Stimulated activated naive CD8-positive, alpha-beta T cell treated with anti-CD3 and anti-CD28 coated beads, Interleukin-15, amount 100 ng/mL, for 72 hours (primary cell): Measurements from ENCODE around the gene HTR3C.
A peak's percentile ranks its signal among the peaks of the same experiment; 100 is the strongest.
"Not testable (repeated sequence)": the region's sequence is repeated elsewhere in the genome, so short reads cannot be mapped to it uniquely, and the experiment has no call there.

Experiments used
- ATAC-seq: fragments of 150-1000 bp; cut with Tn5 transposase; 2 replicates; pipeline ENCODE4 v1.10.0; 2021; ENCODE audit warnings: mild to moderate bottlenecking, moderate library complexity
- DNase-seq, 2 donors: peaks; one replicate each; pipeline ENCODE4 v3.0.0; 2021 to 2022
- H3K27ac Mint-ChIP-seq, 2 donors: one replicate each; pipeline ENCODE4 v1.8.0; 2022; ENCODE audit warnings: mild to moderate bottlenecking in 2 of 2, mixed read lengths in 2 of 2, moderate library complexity in 2 of 2
- H3K27me3 Mint-ChIP-seq: one replicate; pipeline ENCODE4 v1.8.0; 2022; ENCODE audit warnings: mixed read lengths
- H3K4me1 Mint-ChIP-seq: one replicate; pipeline ENCODE4 v1.8.0; 2022; ENCODE audit warnings: mild to moderate bottlenecking, mixed read lengths
- H3K4me3 Mint-ChIP-seq, 2 donors: one replicate each; pipeline ENCODE4 v1.8.0; 2022; ENCODE audit warnings: mild to moderate bottlenecking in 2 of 2, mixed read lengths in 2 of 2, moderate library complexity in 1 of 2
- H3K9me3 Mint-ChIP-seq, 2 donors: one replicate each; pipeline ENCODE4 v1.8.0; 2022; ENCODE audit warnings: mixed read lengths in 2 of 2

The HTR3C gene

GRCh38 chr3:184022323-184022722 lies 30.5 kb upstream of the HTR3C start:
- no peak for DNase-seq
- Mint-ChIP-seq H3K27me3 (peaks cover 27% of the 10 kb centered on the region), H3K9me3 (no peaks in the 10 kb centered on the region), H3K27ac (no peak overlapping the region), H3K4me1 (peaks cover 13% of the 10 kb centered on the region), H3K4me3 (peak overlapping the region in 1 of 2 donors; percentile 8)
- ATAC-seq, result no peak

GRCh38 chr3:184025256-184025655 lies 27.6 kb upstream of the HTR3C start:
- H3K9me3 Mint-ChIP-seq, DNase-seq, H3K27ac Mint-ChIP-seq, H3K4me1 Mint-ChIP-seq, H3K4me3 Mint-ChIP-seq, ATAC-seq: not testable (repeated sequence)
- H3K27me3 Mint-ChIP-seq, result peaks cover 16% of the 10 kb centered on the region

GRCh38 chr3:184028275-184028890 lies 24.5 kb upstream of the HTR3C start:
- H3K27ac Mint-ChIP-seq, H3K9me3 Mint-ChIP-seq, ATAC-seq, H3K27me3 Mint-ChIP-seq, H3K4me3 Mint-ChIP-seq, H3K4me1 Mint-ChIP-seq, DNase-seq: not testable (repeated sequence)

DNA sequence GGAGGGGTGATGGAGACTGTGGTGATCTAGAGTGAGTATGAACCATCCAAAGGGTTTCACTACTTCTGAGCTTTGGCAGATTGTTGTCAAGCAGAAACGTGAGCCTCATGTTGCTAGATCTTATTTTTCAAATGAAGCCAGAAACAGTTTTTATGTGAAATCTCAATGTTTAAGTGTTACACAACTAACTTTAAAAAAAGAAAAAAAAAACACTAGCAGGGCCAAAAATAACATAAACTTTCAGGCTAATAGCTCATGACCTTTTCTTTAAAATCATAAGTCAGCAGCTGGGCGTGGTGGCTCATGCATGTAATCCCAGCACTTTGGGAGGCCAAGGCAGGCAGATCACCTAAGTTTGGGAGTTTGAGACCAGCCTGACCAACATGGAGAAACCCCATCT lies 23.4 kb upstream of the HTR3C start:
- H3K27ac Mint-ChIP-seq, result no peak overlapping the region
- no peaks in the 10 kb centered on the region for H3K9me3 Mint-ChIP-seq
- no peak overlapping the region for H3K4me3 Mint-ChIP-seq
- no peaks in the 10 kb centered on the region for H3K4me1 Mint-ChIP-seq
- DNase-seq (no peak), ATAC-seq (no peak)
- peaks cover 14% of the 10 kb centered on the region for H3K27me3 Mint-ChIP-seq

DNA sequence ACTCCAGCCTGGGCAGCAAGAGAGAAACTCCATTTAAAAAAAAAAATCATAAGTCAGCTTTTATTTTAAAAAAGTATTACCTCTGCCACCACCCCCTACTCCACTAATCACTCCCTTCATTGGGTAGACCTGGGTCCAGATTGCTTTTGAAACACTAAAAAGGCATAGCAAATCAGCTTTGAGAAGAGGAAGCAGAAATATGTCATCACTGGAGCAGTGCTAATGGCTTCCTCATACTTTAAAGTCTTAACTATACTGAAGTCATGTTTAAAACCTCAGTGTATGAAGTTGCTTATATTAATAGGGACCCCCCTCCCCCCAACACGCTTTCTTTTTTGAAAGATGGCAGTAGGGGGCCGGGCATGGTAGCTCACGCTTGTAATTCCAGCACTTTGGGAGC lies 22.3 kb upstream of the HTR3C start:
- DNase-seq, result no peak
- Mint-ChIP-seq H3K27me3 (peaks cover 15% of the 10 kb centered on the region), H3K9me3 (no peaks in the 10 kb centered on the region), H3K4me3 (no peak overlapping the region), H3K27ac (no peak overlapping the region), H3K4me1 (no peaks in the 10 kb centered on the region)
- no peak for ATAC-seq

- DNase-seq, result no peak
- ATAC-seq, result no peak
- H3K4me3 Mint-ChIP-seq, result no peak within 1 kb of the TSS
- no peaks in the 10 kb centered on the region for H3K4me1 Mint-ChIP-seq
- peaks cover 15% of the 10 kb centered on the region for H3K27me3 Mint-ChIP-seq
- no peaks in the 10 kb centered on the region for H3K9me3 Mint-ChIP-seq
- H3K27ac Mint-ChIP-seq, result no peak within 1 kb of the TSS
Observed at GRCh38 chr3:184031187-184031792, 21.6 kb upstream of the HTR3C start, which contains the start of gene HTR3D. HTR3D (plus strand) TSS chr3:184031742; CDS start chr3:184031742, 0 bp downstream.

DNA sequence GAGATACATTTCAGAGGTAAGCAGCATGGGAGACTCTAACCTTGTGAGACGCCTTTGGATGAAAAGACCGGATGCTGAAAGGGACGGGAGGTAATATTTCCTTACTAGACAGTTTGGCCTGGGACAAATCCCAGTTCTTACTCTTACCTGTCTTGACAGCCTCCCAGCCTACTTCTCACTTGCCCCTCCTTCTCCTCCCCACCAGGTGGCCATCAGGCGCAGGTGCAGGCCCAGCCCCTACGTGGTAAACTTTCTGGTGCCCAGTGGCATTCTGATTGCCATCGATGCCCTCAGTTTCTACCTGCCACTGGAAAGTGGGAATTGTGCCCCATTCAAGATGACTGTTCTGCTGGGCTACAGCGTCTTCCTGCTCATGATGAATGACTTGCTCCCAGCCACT lies 15.0 kb upstream of the HTR3C start:
- ATAC-seq (no peak), DNase-seq (no peak)
- Mint-ChIP-seq H3K9me3 (no peaks in the 10 kb centered on the region), H3K4me3 (no peak overlapping the region), H3K27ac (no peak overlapping the region), H3K27me3 (peaks cover 10% of the 10 kb centered on the region), H3K4me1 (no peaks in the 10 kb centered on the region)

- not testable (repeated sequence) for H3K27me3 Mint-ChIP-seq, H3K9me3 Mint-ChIP-seq, H3K4me3 Mint-ChIP-seq, ATAC-seq, H3K27ac Mint-ChIP-seq, DNase-seq, H3K4me1 Mint-ChIP-seq
Observed at GRCh38 chr3:184038307-184038706, 14.5 kb upstream of the HTR3C start.

- Mint-ChIP-seq H3K4me3 (no peak overlapping the region), H3K4me1 (no peaks in the 10 kb centered on the region), H3K27me3 (peaks cover under 1% of the 10 kb centered on the region), H3K27ac (no peak overlapping the region), H3K9me3 (no peaks in the 10 kb centered on the region)
- ATAC-seq (no peak), DNase-seq (no peak)
Observed at GRCh38 chr3:184039414-184039813, 13.4 kb upstream of the HTR3C start.

DNA sequence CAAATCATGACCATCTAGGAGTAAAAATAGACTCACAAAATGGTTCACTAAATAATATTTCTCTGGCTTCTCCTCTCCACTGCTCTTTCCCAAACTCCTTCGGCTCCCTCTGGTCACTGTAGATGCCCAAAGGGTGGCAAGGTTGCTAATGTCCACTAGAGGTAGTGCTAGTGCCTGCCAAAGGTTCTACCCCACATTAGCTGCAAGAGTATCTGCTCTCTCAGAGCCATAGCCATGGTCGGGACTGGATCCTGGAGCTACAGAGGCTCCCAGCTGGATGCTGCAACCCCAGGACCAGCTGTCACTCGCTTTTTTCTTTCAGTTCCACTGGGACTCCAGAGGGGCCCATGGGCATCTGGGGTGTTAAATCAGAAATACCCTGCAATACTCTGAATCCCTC lies 12.8 kb upstream of the HTR3C start:
- no peak overlapping the region for H3K27ac Mint-ChIP-seq
- ATAC-seq (no peak), DNase-seq (no peak)
- H3K9me3 Mint-ChIP-seq, result no peaks in the 10 kb centered on the region
- no peaks in the 10 kb centered on the region for H3K4me1 Mint-ChIP-seq
- H3K27me3 Mint-ChIP-seq, result no peaks in the 10 kb centered on the region
- H3K4me3 Mint-ChIP-seq, result no peak overlapping the region

DNA sequence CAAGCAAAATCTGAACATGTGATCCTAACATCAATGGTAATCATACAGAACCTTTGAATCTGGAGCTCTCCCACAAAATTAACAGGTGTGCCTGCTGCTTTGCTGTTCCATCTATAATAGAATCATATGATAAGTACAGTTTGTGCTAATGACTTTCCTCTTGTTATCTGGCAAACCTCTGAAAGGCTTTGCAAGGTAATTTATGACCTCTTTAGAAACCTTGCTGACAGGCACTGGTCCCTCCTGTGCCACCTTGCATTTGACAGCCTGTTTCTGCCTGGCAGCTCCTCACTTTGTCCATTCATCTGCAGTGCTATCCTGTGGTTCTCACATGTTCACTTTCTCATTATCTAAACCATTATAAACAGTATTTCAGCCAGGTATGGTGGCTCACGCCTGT lies 10.2 kb upstream of the HTR3C start:
- H3K27ac Mint-ChIP-seq, result no peak overlapping the region
- ATAC-seq (no peak), DNase-seq (no peak)
- no peaks in the 10 kb centered on the region for H3K4me1 Mint-ChIP-seq
- no peaks in the 10 kb centered on the region for H3K27me3 Mint-ChIP-seq
- no peak overlapping the region for H3K4me3 Mint-ChIP-seq
- H3K9me3 Mint-ChIP-seq, result no peaks in the 10 kb centered on the region

DNA sequence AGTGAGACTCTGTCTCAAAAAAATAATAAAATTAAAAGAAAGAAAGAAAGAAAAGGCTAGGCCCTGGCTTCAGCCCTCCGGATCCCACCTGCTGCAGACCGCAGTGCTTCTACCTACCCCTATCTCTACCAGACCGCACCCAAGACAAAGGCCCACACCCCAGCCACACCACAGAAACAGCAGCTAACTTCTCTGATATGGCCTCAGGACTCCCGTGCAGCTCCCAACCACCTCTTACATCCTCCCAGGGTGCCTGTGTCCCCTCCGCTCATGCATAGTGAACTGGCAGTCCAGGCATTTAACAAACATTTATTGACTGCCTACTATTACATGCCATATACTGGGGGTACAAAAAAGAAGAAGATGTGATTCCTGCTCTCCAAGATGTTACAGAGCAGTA lies 6.9 kb upstream of the HTR3C start:
- peak overlapping the region in 1 of 2 donors; percentile 44 for H3K27ac Mint-ChIP-seq
- H3K9me3 Mint-ChIP-seq, result no peaks in the 10 kb centered on the region
- ATAC-seq, result no peak
- no peak for DNase-seq
- H3K4me1 Mint-ChIP-seq, result no peaks in the 10 kb centered on the region
- H3K27me3 Mint-ChIP-seq, result no peaks in the 10 kb centered on the region
- no peak overlapping the region for H3K4me3 Mint-ChIP-seq

DNA sequence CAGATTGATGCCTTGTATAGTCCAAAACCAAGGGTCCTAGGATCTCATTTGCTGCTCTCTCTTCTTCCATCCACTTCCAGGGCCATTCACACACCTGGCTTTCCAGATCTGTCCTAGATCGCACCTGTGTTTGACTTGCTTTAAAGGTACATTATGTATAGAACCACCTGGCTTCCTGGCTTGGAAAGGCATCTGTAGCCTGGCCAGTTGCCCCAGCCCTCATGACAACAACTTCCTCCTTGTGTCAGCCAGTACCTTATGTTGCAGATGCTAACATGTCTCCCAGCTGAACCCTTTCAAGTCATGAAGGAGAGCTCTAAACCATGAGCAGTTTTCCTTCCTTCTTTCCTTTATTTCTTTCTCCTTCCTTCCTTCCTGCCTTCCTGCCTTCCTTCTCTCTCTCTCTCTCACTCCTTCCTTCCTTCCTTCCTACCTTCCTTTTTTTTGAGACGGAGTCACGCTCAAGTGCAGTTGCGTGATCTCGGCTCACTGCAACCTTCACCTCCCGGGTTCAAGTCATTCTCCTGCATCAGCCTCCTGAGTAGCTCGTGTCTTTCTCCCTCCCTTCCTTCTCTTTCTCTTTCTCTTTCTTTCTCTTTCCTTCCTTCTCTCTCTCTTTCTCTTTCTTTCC lies 2.5 kb upstream of the HTR3C start:
- H3K9me3 Mint-ChIP-seq, result no peaks in the 10 kb centered on the region
- H3K4me1 Mint-ChIP-seq, result no peaks in the 10 kb centered on the region
- H3K27me3 Mint-ChIP-seq, result peaks cover 7% of the 10 kb centered on the region
- H3K4me3 Mint-ChIP-seq, result no peak overlapping the region
- H3K27ac Mint-ChIP-seq, result no peak overlapping the region
- ATAC-seq, result no peak
- no peak for DNase-seq

GRCh38 chr3:184058029-184058428 lies 5.2 kb downstream of the HTR3C start:
- no peak for DNase-seq
- H3K27ac Mint-ChIP-seq, result no peak overlapping the region
- peaks cover 8% of the 10 kb centered on the region for H3K27me3 Mint-ChIP-seq
- no peaks in the 10 kb centered on the region for H3K4me1 Mint-ChIP-seq
- ATAC-seq, result no peak
- H3K4me3 Mint-ChIP-seq, result no peak overlapping the region
- H3K9me3 Mint-ChIP-seq, result no peaks in the 10 kb centered on the region

DNA sequence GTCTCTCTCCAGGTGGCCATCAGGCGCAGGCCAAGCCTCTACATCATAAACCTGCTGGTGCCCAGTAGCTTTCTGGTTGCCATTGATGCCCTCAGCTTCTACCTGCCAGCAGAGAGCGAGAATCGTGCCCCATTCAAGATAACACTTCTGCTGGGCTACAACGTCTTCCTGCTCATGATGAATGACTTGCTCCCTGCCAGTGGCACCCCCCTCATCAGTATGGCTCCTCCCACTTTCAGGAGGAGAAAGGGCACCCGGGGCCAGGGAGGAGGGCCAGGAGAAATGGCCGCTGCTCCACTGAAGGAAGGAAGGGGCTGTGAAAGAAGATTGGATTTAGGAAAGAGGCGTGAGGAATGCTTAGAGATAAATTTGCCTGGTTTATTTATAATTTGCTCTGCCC lies 6.6 kb downstream of the HTR3C start:
- ATAC-seq, result no peak

GRCh38 chr3:184062637-184063036 lies 9.8 kb downstream of the HTR3C start:
- DNase-seq, result no peak
- Mint-ChIP-seq H3K27ac (no peak overlapping the region), H3K9me3 (no peaks in the 10 kb centered on the region), H3K4me3 (no peak overlapping the region), H3K4me1 (no peaks in the 10 kb centered on the region), H3K27me3 (peaks cover 12% of the 10 kb centered on the region)
- no peak for ATAC-seq

More for the DNA sequence above, 6.6 kb downstream of the HTR3C start:
- no peak for DNase-seq
- Mint-ChIP-seq H3K27me3 (peaks cover 8% of the 10 kb centered on the region), H3K9me3 (no peaks in the 10 kb centered on the region), H3K27ac (no peak overlapping the region), H3K4me1 (no peaks in the 10 kb centered on the region), H3K4me3 (no peak overlapping the region)
